Measurements from ENCODE around the gene CHEK2.

DNA sequence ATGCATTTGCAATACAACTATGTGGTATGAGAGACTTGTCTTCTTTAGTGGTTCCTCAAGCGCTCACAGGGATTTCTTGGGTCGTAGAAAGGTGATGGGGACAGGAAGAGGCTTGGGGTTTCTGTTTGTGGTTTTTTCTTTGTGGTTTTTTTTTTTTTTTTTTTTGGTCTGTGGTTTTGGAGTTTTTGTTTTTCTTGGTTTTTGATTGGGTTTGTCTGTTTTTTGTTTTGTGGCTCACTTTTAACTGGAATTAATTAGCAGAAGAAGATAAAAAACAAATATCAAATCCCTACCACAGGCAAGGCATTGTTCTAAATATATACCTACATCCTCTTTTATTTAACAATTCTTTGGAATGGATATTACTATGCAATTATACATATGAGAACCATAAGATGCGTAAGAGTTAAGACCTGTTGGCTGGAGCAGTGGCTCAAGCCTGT, 67.5 kb downstream of the CHEK2 start:
- TF ChIP-seq GATA2 (IDR thresholded peaks at IDR 0.05; ENCODE audit: low read depth, low read length): no peak
- no peak for TF ChIP-seq GATA3 (IDR thresholded peaks at IDR 0.05; ENCODE audit: low read depth, low read length)

All from SH-SY5Y (cell line).